Ectodermal cell (in vitro differentiated cells): ENCODE data around the gene ACAA1.
"Not testable (repeated sequence)": the region's sequence is repeated elsewhere in the genome, so short reads cannot be mapped to it uniquely, and the experiment has no call there.

ENCODE experiments used
- H3K27ac ChIP-seq: 2 replicates; pipeline ENCODE4 v1.7.0; 2013; ENCODE audit warnings: mild to moderate bottlenecking, low read depth, low read length; ENCODE audit not compliant: insufficient read depth, poor library complexity, severe bottlenecking
- H3K27me3 ChIP-seq: 2 replicates; pipeline ENCODE4 v1.7.0; 2013; ENCODE audit warnings: mild to moderate bottlenecking, low read length; ENCODE audit not compliant: insufficient read depth, control insufficient read depth, poor library complexity, severe bottlenecking
- H3K36me3 ChIP-seq: one replicate; pipeline ENCODE4 v1.7.0; 2013; ENCODE audit warnings: low read length; ENCODE audit not compliant: control insufficient read depth, insufficient read depth
- H3K4me1 ChIP-seq: one replicate; pipeline ENCODE4 v1.7.0; 2013; ENCODE audit warnings: low read length; ENCODE audit not compliant: control insufficient read depth, insufficient read depth
- H3K4me3 ChIP-seq: 2 replicates; pipeline ENCODE4 v1.7.0; 2013; ENCODE audit warnings: low read depth, low read length, control low read depth; ENCODE audit not compliant: insufficient read depth
- H3K9me3 ChIP-seq: 2 replicates; pipeline ENCODE4 v1.7.0; 2013; ENCODE audit warnings: mild to moderate bottlenecking, low read length, moderate library complexity; ENCODE audit not compliant: control insufficient read depth
- WGBS, 2 experiments: methylation state at CpG; one replicate each; pipeline ENCODE4 v1.1.7; 2013; ENCODE audit warnings: missing lambda C conversion rate in 2 of 2; 5-methylcytosine and 5-hydroxymethylcytosine counted together

Gene ACAA1

DNA sequence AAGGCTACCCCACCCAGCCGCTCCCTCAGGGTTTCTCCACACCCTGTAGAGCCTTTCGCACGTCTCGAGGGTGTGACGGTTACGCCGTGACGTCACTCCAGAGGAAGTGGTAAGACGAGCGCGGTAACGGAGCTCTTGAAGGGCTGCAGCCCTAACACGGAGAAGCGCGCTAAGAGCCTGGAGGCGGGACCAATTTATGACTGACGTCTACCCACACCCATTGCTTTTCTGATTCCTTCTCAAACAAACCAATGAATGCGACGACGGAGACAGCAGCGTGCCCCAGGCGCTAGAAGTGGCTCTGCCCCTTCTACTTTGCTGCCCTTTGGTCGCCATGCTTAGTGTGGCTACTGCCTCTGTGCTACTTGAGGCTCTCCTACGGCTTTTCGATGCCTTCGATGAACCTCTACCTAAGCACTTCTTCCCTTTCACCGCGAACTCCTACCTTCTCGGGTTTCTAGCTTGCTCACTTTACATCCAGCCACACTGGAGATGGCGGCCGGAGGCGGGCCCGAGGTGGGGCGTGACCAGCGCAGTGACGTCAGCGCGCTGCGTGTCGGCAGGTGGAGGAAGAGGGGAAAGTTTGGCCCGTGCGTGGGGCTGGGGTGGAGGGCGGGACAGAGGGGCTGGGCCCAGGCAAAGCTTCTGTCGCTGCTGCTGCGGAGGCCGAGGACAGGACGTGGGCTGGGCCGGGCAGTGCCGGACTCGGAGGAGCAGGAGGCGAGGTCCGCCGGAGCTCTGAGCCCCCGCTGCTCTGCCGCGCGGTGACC lies 28.2 kb upstream of the ACAA1 start, which contains the start of gene OXSR1:
OXSR1 (plus strand) TSS at position 586 of the 770 bp plus-strand sequence. CDS start 340 bp downstream, outside the sequence.
- no peaks in the 10 kb centered on the region for H3K4me1 ChIP-seq
- no peaks in the 10 kb centered on the region for H3K9me3 ChIP-seq
- H3K27me3 ChIP-seq, result no peaks in the 10 kb centered on the region
- peak within 1 kb of the TSS; percentile 94 for H3K27ac ChIP-seq
- H3K4me3 ChIP-seq, result peak within 1 kb of the TSS; percentile 79
- 0% methylated on average over 57 of the region's 57 CpGs for WGBS, 2 experiments
- H3K36me3 ChIP-seq, result no peaks in the 10 kb centered on the region

GRCh38 chr3:38164643-38164951 lies 27.7 kb upstream of the ACAA1 start:
- Histone ChIP-seq H3K9me3 (no peaks in the 10 kb centered on the region), H3K27me3 (no peaks in the 10 kb centered on the region), H3K27ac (peak overlapping the region; percentile 94), H3K4me3 (peak overlapping the region; percentile 79), H3K36me3 (no peaks in the 10 kb centered on the region), H3K4me1 (no peaks in the 10 kb centered on the region)
- WGBS, 2 experiments, result 17 to 20% methylated on average over 17 of the region's 17 CpGs

GRCh38 chr3:38163841-38164642 lies 27.1 kb upstream of the ACAA1 start:
- H3K36me3 ChIP-seq, result no peaks in the 10 kb centered on the region
- H3K9me3 ChIP-seq, result no peaks in the 10 kb centered on the region
- no peak overlapping the region for H3K27ac ChIP-seq
- 86 to 88% methylated on average over 24 of the region's 24 CpGs for WGBS, 2 experiments
- H3K4me3 ChIP-seq, result peak overlapping the region; percentile 79
- H3K4me1 ChIP-seq, result no peaks in the 10 kb centered on the region
- no peaks in the 10 kb centered on the region for H3K27me3 ChIP-seq

DNA sequence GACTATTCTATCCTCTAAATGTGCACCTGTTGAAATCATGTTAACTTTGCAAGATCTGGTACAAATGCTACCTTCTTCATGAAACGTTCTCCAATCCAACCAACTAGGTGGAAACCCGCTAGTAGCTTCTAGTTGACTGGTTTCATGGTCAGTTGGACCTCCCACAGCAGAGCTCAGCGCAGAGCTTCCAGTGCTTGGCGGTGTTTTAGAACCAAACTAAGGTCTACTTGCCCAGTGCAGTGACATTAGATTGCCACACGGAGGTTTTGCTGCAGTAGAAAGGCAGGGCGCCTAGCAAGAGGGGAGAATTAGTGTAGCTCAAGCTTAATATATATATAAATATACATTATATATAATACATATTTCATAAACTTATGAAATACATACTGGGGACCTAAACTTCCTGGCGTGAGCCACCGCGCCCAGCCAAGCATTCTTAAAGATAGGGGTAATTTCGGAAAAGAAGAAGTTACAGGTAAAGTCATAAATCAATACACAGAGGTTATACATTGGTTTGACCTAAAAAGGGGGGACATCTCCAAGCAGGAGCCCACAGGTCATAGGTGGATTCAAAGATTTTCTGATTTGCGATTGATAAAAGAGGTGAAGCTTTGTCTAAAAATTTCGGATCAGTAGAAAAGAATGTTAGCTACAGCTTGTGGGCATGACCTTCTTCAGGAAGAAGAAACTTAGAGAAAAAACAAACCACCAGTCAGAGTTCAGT lies 26.4 kb upstream of the ACAA1 start:
- WGBS, 2 experiments, result 85 to 88% methylated on average over 11 of the region's 12 CpGs
- Histone ChIP-seq H3K9me3 (no peaks in the 10 kb centered on the region), H3K27me3 (no peaks in the 10 kb centered on the region), H3K27ac (no peak overlapping the region), H3K4me1 (no peaks in the 10 kb centered on the region), H3K36me3 (no peaks in the 10 kb centered on the region), H3K4me3 (no peak overlapping the region)

GRCh38 chr3:38160704-38161103 lies 23.8 kb upstream of the ACAA1 start:
- not testable (repeated sequence) for H3K4me3 ChIP-seq, H3K4me1 ChIP-seq, H3K9me3 ChIP-seq, H3K27me3 ChIP-seq, H3K27ac ChIP-seq, H3K36me3 ChIP-seq
- WGBS, 2 experiments, result 97 to 98% methylated on average over 7 to 8 of the region's 11 CpGs

DNA sequence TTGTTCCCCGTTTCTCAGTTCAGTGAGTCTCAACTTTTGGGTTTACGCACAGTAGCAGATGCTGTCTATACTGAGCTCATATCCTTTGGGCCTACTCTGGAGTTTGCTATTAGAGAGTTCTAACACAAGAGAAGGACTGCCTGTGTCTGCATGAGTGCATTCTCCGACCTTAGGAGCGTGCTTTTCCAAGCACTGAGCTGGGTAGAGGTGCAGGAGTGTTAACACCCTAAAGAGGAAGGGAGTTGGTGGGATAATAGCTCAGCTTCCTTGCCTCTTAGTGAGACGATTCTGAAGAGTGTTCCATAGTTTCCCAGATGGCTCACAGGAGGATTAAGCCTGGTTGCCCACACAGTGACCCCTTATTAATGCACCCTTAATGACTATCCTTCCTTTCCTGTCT lies 21.5 kb upstream of the ACAA1 start:
- H3K9me3 ChIP-seq, result no peaks in the 10 kb centered on the region
- WGBS, 2 experiments, result 87 to 91% methylated on average over 5 of the region's 5 CpGs
- no peak overlapping the region for H3K27ac ChIP-seq
- no peaks in the 10 kb centered on the region for H3K4me1 ChIP-seq
- H3K27me3 ChIP-seq, result no peaks in the 10 kb centered on the region
- no peak overlapping the region for H3K4me3 ChIP-seq
- H3K36me3 ChIP-seq, result no peaks in the 10 kb centered on the region

DNA sequence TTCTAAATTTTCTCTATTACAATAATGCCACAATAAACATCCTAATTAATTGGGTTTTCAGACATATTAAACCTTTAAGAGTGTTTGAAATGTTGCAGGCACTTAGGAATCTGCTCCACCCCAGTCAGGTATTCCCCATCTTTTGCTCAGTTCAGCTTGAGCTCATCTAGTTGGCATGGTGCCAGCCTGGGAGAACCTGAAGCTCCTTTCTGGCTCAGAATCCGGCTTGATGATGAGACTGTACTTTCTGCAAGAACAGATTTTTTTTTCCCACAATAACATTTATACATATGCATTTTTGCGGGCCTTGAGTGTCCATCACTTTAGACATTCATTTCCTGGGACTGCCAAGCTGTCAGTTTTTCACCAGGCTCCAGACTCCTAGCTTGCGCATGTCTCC lies 20.7 kb upstream of the ACAA1 start:
- Histone ChIP-seq H3K27me3 (no peaks in the 10 kb centered on the region), H3K27ac (no peak overlapping the region), H3K9me3 (no peaks in the 10 kb centered on the region), H3K4me1 (no peaks in the 10 kb centered on the region), H3K36me3 (no peaks in the 10 kb centered on the region), H3K4me3 (no peak overlapping the region)
- WGBS, 2 experiments, result 89 to 90% methylated on average over 3 of the region's 3 CpGs

DNA sequence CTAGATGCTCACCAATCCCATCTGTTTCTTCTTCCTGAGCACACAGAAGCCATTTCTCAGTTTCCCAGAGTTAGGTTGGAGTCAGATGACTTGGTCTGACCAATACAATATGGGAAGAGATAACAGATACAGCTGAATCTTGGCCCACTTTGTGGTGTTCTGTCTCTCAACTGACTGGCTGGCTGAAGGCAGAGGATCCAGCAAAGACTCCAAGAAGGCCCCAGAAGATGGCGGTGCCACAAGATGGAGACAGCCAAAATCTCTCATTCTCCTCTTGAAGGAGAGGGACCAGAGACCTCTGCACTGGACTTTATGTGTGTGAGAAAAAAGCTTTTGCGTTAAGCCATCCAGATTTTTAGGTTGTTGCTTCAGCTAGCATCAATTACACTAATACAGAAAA lies 20.2 kb upstream of the ACAA1 start:
- no peak overlapping the region for H3K27ac ChIP-seq
- H3K4me1 ChIP-seq, result no peaks in the 10 kb centered on the region
- no peaks in the 10 kb centered on the region for H3K36me3 ChIP-seq
- H3K9me3 ChIP-seq, result no peaks in the 10 kb centered on the region
- H3K4me3 ChIP-seq, result no peak overlapping the region
- 93 to 95% methylated on average over 2 of the region's 2 CpGs for WGBS, 2 experiments
- H3K27me3 ChIP-seq, result no peaks in the 10 kb centered on the region

GRCh38 chr3:38155825-38156224 lies 18.9 kb upstream of the ACAA1 start:
- no peaks in the 10 kb centered on the region for H3K9me3 ChIP-seq
- H3K4me1 ChIP-seq, result no peaks in the 10 kb centered on the region
- no peaks in the 10 kb centered on the region for H3K27me3 ChIP-seq
- H3K27ac ChIP-seq, result no peak overlapping the region
- WGBS, 2 experiments, result 86 to 89% methylated on average over 2 of the region's 2 CpGs
- H3K36me3 ChIP-seq, result no peaks in the 10 kb centered on the region
- H3K4me3 ChIP-seq, result no peak overlapping the region

- Histone ChIP-seq H3K4me1 (no peaks in the 10 kb centered on the region), H3K9me3 (no peaks in the 10 kb centered on the region), H3K4me3 (no peak overlapping the region), H3K27me3 (no peaks in the 10 kb centered on the region), H3K27ac (no peak overlapping the region), H3K36me3 (no peaks in the 10 kb centered on the region)
- WGBS, 2 experiments, result 78% methylated on average over 2 of the region's 2 CpGs
These were observed 17.8 kb upstream of the ACAA1 start for GRCh38 chr3:38154625-38155255.
